Endothelial cell (in vitro differentiated cells): ENCODE measurements around the gene CDKL1. TPM values are rescaled to one million over a fixed set of nuclear protein-coding genes. Genes with fewer than 3 reads are reported as not detected.

Source experiments
- DNase-seq: peaks from one replicate; pipeline ENCODE4 v3.0.0; 2021; ENCODE audit warnings: low spot score
- H3K27ac Mint-ChIP-seq: one replicate; pipeline ENCODE4 v1.8.0; 2021; ENCODE audit warnings: mixed read lengths, inconsistent platforms; ENCODE audit not compliant: unreplicated experiment
- H3K27me3 Mint-ChIP-seq: one replicate; pipeline ENCODE4 v1.8.0; 2021; ENCODE audit warnings: mild to moderate bottlenecking, moderate library complexity, mixed read lengths, inconsistent platforms; ENCODE audit not compliant: unreplicated experiment
- H3K36me3 Mint-ChIP-seq: one replicate; pipeline ENCODE4 v1.8.0; 2021; ENCODE audit warnings: mild to moderate bottlenecking, low read depth, mixed read lengths, inconsistent platforms; ENCODE audit not compliant: unreplicated experiment
- H3K4me1 Mint-ChIP-seq: one replicate; pipeline ENCODE4 v1.8.0; 2021; ENCODE audit warnings: mild to moderate bottlenecking, mixed read lengths, inconsistent platforms; ENCODE audit not compliant: unreplicated experiment
- H3K4me3 Mint-ChIP-seq: one replicate; pipeline ENCODE4 v1.8.0; 2021; ENCODE audit warnings: mild to moderate bottlenecking, mixed read lengths, inconsistent platforms; ENCODE audit not compliant: unreplicated experiment
- H3K9me3 Mint-ChIP-seq: one replicate; pipeline ENCODE4 v1.8.0; 2021; ENCODE audit warnings: mixed read lengths, inconsistent platforms; ENCODE audit not compliant: unreplicated experiment
- CTCF ChIP-seq: fragments of 200-600 bp; sonication (generic); IDR thresholded peaks from one replicate; pipeline ENCODE4 v1.5.0; 2021; ENCODE audit warnings: antibody characterized with exemption; ENCODE audit not compliant: unreplicated experiment
- total RNA-seq: library from RNA; stranded (reverse); fragmentation: NEBNext Ultra II Directional; extraction: Animal tissue kit (Norgen Biotek cat#: 25700); gene quantifications from one replicate; pipeline ENCODE4 v1.2.1, GENCODE V29; 2021; ENCODE audit not compliant: unreplicated experiment

The CDKL1 gene
- total RNA-seq, 1 donor from 2014 or later, result 19.0 TPM

GRCh38 chr14:50380455-50380854 is 16.2 kb downstream of the CDKL1 start:
- H3K9me3 Mint-ChIP-seq, result no peaks in the 10 kb centered on the region
- H3K36me3 Mint-ChIP-seq, result peaks cover 11% of the 10 kb centered on the region
- H3K27me3 Mint-ChIP-seq, result peaks cover 4% of the 10 kb centered on the region
- H3K4me1 Mint-ChIP-seq, result peaks cover 12% of the 10 kb centered on the region
- H3K4me3 Mint-ChIP-seq, result no peak overlapping the region
- no peak overlapping the region for H3K27ac Mint-ChIP-seq
- no peak for TF ChIP-seq CTCF
- DNase-seq, result no peak

GRCh38 chr14:50379563-50379962 is 17.1 kb downstream of the CDKL1 start:
- no peak for DNase-seq
- Mint-ChIP-seq H3K4me1 (peaks cover 12% of the 10 kb centered on the region), H3K27ac (no peak overlapping the region), H3K4me3 (no peak overlapping the region), H3K27me3 (peaks cover 2% of the 10 kb centered on the region), H3K36me3 (peaks cover 11% of the 10 kb centered on the region), H3K9me3 (no peaks in the 10 kb centered on the region)
- TF ChIP-seq CTCF, result no peak

- H3K27me3 Mint-ChIP-seq, result peaks cover 2% of the 10 kb centered on the region
- TF ChIP-seq CTCF, result no peak
- peaks cover 12% of the 10 kb centered on the region for H3K4me1 Mint-ChIP-seq
- H3K36me3 Mint-ChIP-seq, result peaks cover 11% of the 10 kb centered on the region
- no peak for DNase-seq
- H3K4me3 Mint-ChIP-seq, result no peak overlapping the region
- no peaks in the 10 kb centered on the region for H3K9me3 Mint-ChIP-seq
- H3K27ac Mint-ChIP-seq, result peak overlapping the region; percentile 1
Measured at GRCh38 chr14:50377550-50378085, 19.1 kb downstream of the CDKL1 start.

- Mint-ChIP-seq H3K27me3 (peaks cover 2% of the 10 kb centered on the region), H3K4me1 (peaks cover 12% of the 10 kb centered on the region), H3K36me3 (peaks cover 11% of the 10 kb centered on the region), H3K4me3 (no peak overlapping the region), H3K9me3 (no peaks in the 10 kb centered on the region), H3K27ac (no peak overlapping the region)
- TF ChIP-seq CTCF, result no peak
- no peak for DNase-seq
Measured at GRCh38 chr14:50375760-50376159, 20.9 kb downstream of the CDKL1 start.

GRCh38 chr14:50373959-50374358 is 22.7 kb downstream of the CDKL1 start:
- Mint-ChIP-seq H3K36me3 (peaks cover 1% of the 10 kb centered on the region), H3K9me3 (no peaks in the 10 kb centered on the region), H3K4me1 (peaks cover 12% of the 10 kb centered on the region), H3K4me3 (no peak overlapping the region), H3K27ac (no peak overlapping the region), H3K27me3 (peaks cover 5% of the 10 kb centered on the region)
- DNase-seq, result no peak
- no peak for TF ChIP-seq CTCF
